AG04449 (cell line): ENCODE data around the gene CDK5RAP2.
A peak's percentile ranks its signal among the peaks of the same experiment; 100 is the strongest.
"Not testable (repeated sequence)": the region's sequence is repeated elsewhere in the genome, so short reads cannot be mapped to it uniquely, and the experiment has no call there.

Experiments
- CTCF ChIA-PET: fragments of 350-600 bp; formaldehyde crosslinking; extraction: SDS; loops from one replicate; lab custom pipeline; 2021; ENCODE audit warnings: antibody characterized with exemption; lab: Yijun Ruan, JAX
- POLR2A ChIA-PET: fragments of 400-600, 350-600 bp; formaldehyde crosslinking; extraction: SDS; loops from one replicate; lab custom pipeline; 2020; ENCODE audit warnings: antibody characterized with exemption, inconsistent platforms; lab: Yijun Ruan, JAX
- DNase-seq: peaks from one replicate; pipeline ENCODE4 v3.0.0-alpha.2; 2010; ENCODE audit warnings: low read depth, low spot score
- H3K4me3 ChIP-seq: 2 replicates; pipeline ENCODE4 v1.5.1; 2011; ENCODE audit warnings: low read depth, mild to moderate bottlenecking, control low read depth, low read length
- TF ChIP-seq, protein P1 (sequence below): IDR thresholded peaks from one replicate; pipeline ENCODE4 v1.5.1; 2011; ENCODE audit warnings: mild to moderate bottlenecking, moderate library complexity, low read length, control low read depth, inconsistent platforms; ENCODE audit not compliant: insufficient read depth; ENCODE audit errors: missing control alignments

Gene CDK5RAP2

DNA sequence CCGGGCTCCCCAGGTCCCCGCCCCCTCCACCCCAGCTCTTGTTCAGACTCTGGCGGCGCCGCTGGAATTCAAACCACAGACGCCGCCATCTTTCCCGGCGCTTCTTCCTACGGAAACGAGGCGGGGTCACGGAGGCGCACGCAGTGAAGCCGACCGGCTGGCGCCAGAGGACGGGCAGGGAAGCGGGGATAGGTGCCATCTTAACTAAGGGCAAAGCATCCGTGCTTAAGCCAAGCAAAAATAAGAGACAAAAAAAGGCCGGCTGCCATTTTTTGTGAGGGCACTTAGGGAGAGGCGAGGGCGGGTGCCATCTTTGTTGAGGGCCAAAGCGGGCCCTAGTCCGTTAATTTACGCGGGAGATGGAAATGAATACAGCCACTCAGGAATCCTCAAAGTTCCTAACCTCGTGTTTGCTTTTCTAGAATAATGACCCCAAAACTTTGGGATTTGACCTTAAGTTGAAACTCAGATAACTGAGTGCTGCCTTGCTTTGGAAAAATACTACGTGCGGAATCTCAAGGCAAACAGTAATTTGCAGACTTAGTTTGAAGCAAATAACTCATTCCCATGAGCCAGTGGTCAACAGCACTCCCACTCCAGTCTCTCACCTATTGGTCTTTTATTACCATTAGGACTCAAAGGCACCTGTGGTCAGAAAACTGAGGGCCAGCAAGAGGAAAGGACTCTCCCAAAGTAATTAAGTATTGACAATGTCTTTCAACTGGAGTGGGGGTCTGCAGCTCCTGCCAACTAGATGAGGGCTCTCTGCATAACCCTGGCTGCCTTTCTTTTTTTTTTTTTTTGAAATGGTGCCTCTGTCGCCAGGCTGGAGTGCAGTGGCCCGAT, at the start of gene CDK5RAP2:
Gene CDK5RAP2, minus strand, starts transcription at position 117 of the 846 bp plus-strand sequence. CDS start 189 bp downstream, outside the sequence.
- DNase-seq: peak; percentile 83
- CTCF ChIA-PET: interaction anchor here (0.6 to 0.7 kb wide), 2 partner anchors 23 to 217 kb away, joined by 3 read pairs; no protein-coding TSS in a partner anchor
- TF ChIP-seq, protein P1, sequence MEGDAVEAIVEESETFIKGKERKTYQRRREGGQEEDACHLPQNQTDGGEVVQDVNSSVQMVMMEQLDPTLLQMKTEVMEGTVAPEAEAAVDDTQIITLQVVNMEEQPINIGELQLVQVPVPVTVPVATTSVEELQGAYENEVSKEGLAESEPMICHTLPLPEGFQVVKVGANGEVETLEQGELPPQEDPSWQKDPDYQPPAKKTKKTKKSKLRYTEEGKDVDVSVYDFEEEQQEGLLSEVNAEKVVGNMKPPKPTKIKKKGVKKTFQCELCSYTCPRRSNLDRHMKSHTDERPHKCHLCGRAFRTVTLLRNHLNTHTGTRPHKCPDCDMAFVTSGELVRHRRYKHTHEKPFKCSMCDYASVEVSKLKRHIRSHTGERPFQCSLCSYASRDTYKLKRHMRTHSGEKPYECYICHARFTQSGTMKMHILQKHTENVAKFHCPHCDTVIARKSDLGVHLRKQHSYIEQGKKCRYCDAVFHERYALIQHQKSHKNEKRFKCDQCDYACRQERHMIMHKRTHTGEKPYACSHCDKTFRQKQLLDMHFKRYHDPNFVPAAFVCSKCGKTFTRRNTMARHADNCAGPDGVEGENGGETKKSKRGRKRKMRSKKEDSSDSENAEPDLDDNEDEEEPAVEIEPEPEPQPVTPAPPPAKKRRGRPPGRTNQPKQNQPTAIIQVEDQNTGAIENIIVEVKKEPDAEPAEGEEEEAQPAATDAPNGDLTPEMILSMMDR: no peak
- H3K4me3 ChIP-seq: peak within 1 kb of the TSS; percentile 93
- POLR2A ChIA-PET: no interaction called here

DNA sequence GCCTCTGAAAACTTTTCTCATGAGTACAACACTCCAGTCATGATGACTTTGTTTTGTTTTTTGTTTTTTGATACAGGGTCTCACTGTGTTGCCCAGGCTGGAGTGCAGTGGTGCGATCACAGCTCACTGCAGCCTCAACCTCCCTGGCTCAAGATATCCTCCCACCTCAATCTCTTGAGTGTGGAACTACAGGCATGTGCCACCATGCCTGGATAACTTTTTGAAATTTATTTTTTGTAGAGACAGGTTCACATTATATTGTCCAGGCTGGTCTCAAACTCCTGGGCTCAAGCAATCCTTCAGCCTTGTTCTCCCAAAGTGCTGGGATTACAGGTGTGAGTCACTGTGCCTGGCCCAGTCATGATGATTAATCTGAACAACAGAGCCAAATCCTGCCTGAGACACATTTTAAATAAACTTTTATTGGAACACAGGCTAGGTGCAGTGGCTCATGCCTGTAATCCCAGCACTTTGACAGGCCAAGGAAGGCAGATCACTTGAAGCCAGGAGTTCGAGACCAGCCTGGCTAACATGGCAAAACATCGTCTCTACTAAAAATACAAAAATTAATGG, 49.0 kb upstream of the CDK5RAP2 start:
- POLR2A ChIA-PET, DNase-seq, H3K4me3 ChIP-seq: not testable (repeated sequence)
- CTCF ChIA-PET: interaction anchor here (2.1 kb wide), 1 partner anchor 9 kb away, joined by 13 read pairs; no protein-coding TSS in a partner anchor

DNA sequence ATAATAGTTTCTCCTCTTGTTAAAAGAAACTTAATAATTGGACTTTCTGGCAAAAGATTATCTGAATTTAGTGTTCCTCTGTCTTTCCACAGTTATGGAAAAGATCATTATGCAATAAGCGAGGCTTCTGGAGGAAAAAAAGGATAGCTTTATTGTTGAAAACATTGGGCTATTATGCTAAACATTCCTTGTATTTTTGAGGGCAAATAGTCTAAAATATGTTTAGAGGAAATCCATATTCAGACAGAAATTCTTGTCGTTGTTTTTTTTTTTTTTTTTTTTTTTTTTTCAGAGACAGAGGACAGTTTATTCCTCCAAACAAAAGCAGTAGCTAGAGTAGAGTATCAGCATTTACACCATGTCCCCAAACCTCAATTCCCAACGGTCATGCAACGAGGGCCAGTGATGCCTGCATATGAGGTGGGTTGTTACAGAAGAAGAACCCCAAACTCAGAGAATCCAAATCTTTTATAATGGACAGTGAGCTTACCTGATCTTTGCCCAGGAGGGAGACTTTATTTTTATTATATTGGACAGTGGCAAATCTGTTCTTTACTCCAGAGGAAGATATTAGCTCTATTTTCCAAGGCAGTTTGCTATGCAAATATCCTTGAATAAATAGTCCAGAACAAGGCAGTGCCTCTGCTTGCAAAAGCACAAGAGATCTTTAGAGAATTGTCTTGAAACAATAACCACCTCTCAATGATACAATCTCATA, 48.4 kb upstream of the CDK5RAP2 start:
- no peak for DNase-seq
- CTCF ChIA-PET: interaction anchor here (1.9 to 2.1 kb wide), 2 partner anchors 9 to 11 kb away, joined by 9 to 13 read pairs; no protein-coding TSS in a partner anchor
- POLR2A ChIA-PET: no interaction called here
- TF ChIP-seq, protein P1: no peak
- no peak overlapping the region for H3K4me3 ChIP-seq

DNA sequence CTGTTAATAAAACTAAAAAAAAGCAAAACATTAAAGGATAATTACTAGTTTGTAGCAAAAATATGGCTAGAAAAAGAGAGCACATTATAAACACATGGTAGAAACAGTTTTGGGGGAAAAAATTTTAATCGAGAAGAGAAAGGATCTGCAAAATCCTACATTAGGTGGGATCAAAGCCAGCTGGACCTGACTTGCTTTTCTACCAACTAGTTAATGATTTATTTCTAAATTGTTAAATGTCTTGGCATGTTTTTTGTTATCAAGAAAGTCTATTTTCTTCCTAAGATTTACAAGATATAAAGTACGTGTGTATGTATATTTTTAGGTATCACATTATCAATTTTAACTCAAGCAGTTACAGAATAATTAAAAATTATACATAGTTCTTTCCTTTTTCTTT, 47.1 kb upstream of the CDK5RAP2 start:
- H3K4me3 ChIP-seq: no peak overlapping the region
- TF ChIP-seq, protein P1: no peak
- POLR2A ChIA-PET: no interaction called here
- CTCF ChIA-PET: interaction anchor here (1.9 kb wide), 1 partner anchor 10 kb away, joined by 9 read pairs; no protein-coding TSS in a partner anchor
- DNase-seq: no peak

DNA sequence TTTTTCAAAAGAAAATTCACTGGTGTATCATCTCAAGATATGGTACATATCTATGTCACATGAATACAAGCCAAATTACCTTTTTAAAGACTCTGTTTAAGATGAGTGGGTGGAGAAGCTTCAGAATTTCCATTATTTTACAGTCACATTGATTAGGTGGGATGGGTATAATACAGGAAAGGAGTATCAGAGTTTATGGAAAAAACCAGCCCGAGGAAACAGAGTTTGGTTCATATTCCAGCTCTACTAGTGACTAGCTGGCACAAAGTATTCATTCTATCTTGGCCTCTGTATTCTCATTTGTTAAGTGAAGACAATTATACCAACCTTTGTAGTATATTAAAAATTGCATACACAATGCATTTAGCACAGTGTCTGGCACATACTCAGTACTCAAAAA, 46.5 kb upstream of the CDK5RAP2 start:
- no peak overlapping the region for H3K4me3 ChIP-seq
- no peak for DNase-seq
- ChIA-PET CTCF (interaction anchor here (1.9 kb wide), 1 partner anchor 9 kb away, joined by 9 read pairs; no protein-coding TSS in a partner anchor), POLR2A (no interaction called here)
- TF ChIP-seq, protein P1: no peak

DNA sequence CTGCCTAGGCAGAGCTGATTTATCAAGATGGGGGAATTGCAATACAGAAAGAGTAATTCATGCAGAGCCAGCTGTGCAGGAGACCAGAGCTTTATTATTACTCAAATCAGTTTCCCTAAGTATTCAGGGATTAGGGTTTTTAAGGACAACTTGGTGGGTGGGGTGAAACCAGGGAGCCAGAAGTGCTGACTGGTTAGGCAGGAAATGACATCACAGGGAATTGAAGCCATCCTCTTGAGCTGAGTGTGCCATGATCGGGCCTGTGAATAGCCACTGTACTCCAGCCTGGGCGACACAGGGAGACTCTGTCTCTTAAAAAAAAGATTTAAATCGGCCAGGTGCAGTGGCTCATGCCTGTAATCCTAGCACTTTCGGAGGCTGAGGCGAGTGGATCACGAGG, 45.3 kb upstream of the CDK5RAP2 start:
- CTCF ChIA-PET: interaction anchor here (0.7 to 1.3 kb wide), 2 partner anchors 12 to 1416 kb away, joined by 3 read pairs; no protein-coding TSS in a partner anchor
- TF ChIP-seq, protein P1: no peak
- POLR2A ChIA-PET: no interaction called here
- no peak for DNase-seq
- H3K4me3 ChIP-seq: no peak overlapping the region
